B cell (primary cell): ENCODE measurements around the gene EBP. TPM values are rescaled to one million over a fixed set of nuclear protein-coding genes. Genes with fewer than 3 reads are reported as not detected.

Source experiments
- ATAC-seq: fragments of 200-7000 bp; cut with Tn5 transposase; one replicate; pipeline ENCODE4 v1.10.0; 2021; ENCODE audit warnings: low read depth, mild to moderate bottlenecking, moderate number of reproducible peaks, moderate library complexity
- CTCF ChIA-PET: fragments of 350-600 bp; sonication (Branson Sonifier 250); formaldehyde crosslinking; loops from one replicate; lab custom pipeline; 2021; ENCODE audit warnings: antibody characterized with exemption, inconsistent platforms; lab: Charles Lee
- POLR2A ChIA-PET: fragments of 350-600 bp; sonication (Branson Sonifier 250); formaldehyde crosslinking; loops from one replicate; lab custom pipeline; 2021; ENCODE audit warnings: antibody characterized with exemption; lab: Charles Lee
- DNase-seq: peaks from one replicate; pipeline ENCODE4 v3.0.0; 2013
- H2AFZ ChIP-seq: 2 replicates; pipeline ENCODE4 v1.6.1; 2012; ENCODE audit warnings: mild to moderate bottlenecking, low read depth, low read length; ENCODE audit not compliant: insufficient read depth, poor library complexity, severe bottlenecking
- H3K27ac ChIP-seq, 2 donors: 1 replicate in 1 of 2; 2 replicates in 1 of 2; pipeline ENCODE4 v1.5.1; 2012 to 2013; ENCODE audit warnings: low read length in 2 of 2, mild to moderate bottlenecking in 2 of 2, moderate library complexity in 1 of 2
- H3K27me3 ChIP-seq, 4 experiments: fragments of 200-600 bp in 1 of 4; sonication (generic) in 1 of 4; replicated peaks in 1 of 4; 1 replicate in 2 of 4; 2 replicates in 2 of 4; pipeline versions ENCODE4 v1.6.1 to v1.7.0; 2013 to 2016; ENCODE audit warnings: low read length in 3 of 4, mild to moderate bottlenecking in 2 of 4, mixed read lengths in 1 of 4, moderate library complexity in 1 of 4; ENCODE audit not compliant: insufficient read depth in 4 of 4, control insufficient read depth in 3 of 4; ENCODE audit errors: control extremely low read depth in 1 of 4
- H3K36me3 ChIP-seq, 2 experiments: replicated peaks in 1 of 2; 1 replicate in 1 of 2; 2 replicates in 1 of 2; pipeline versions ENCODE4 v1.6.1 to v1.7.1; 2013; ENCODE audit warnings: low read length in 1 of 2; ENCODE audit not compliant: insufficient read depth in 2 of 2, control insufficient read depth in 1 of 2; ENCODE audit errors: control extremely low read depth in 1 of 2, extremely low read depth in 1 of 2
- H3K4me1 ChIP-seq, 2 donors: fragments of 200-600 bp in 1 of 2; sonication (generic) in 1 of 2; 1 replicate in 1 of 2; 2 replicates in 1 of 2; pipeline versions ENCODE4 v1.5.1 to v1.6.1; 2013 to 2017; ENCODE audit warnings: low read length in 2 of 2; ENCODE audit not compliant: control insufficient read depth in 2 of 2, insufficient read depth in 2 of 2
- H3K4me2 ChIP-seq: replicated peaks from 2 replicates; pipeline ENCODE3; 2012; ENCODE audit warnings: mild to moderate bottlenecking, low read depth, low read length; ENCODE audit not compliant: poor library complexity, severe bottlenecking
- H3K4me3 ChIP-seq, 5 experiments: fragments of 200-600 bp in 1 of 5; sonication (generic) in 1 of 5; 1 replicate in 3 of 5; 2 replicates in 2 of 5; pipeline versions ENCODE4 v1.5.1 to v1.7.0; 2011 to 2016; ENCODE audit warnings: low read length in 4 of 5, mild to moderate bottlenecking in 4 of 5, low read depth in 2 of 5, control low read depth in 1 of 5, moderate library complexity in 1 of 5; ENCODE audit not compliant: insufficient read depth in 1 of 5; ENCODE audit errors: control extremely low read depth in 1 of 5, extremely low read depth in 1 of 5
- H3K79me2 ChIP-seq: fragments of 200-600 bp; sonication (generic); one replicate; pipeline ENCODE4 v1.6.0; 2016; ENCODE audit warnings: low read length; ENCODE audit not compliant: control insufficient read depth, insufficient read depth
- H3K9ac ChIP-seq: fragments of 200-600 bp; sonication (generic); 2 replicates; pipeline ENCODE4 v1.6.1; 2017; ENCODE audit warnings: mild to moderate bottlenecking, low read length, moderate library complexity
- H3K9me3 ChIP-seq, 3 donors: one replicate each; pipeline versions ENCODE4 v1.6.1 to v1.7.1; 2013; ENCODE audit warnings: low read length in 2 of 3; ENCODE audit not compliant: control insufficient read depth in 2 of 3, insufficient read depth in 1 of 3; ENCODE audit errors: control extremely low read depth in 1 of 3
- H4K20me1 ChIP-seq: 2 replicates; pipeline ENCODE4 v1.6.0; 2012; ENCODE audit warnings: mild to moderate bottlenecking, low read length; ENCODE audit not compliant: insufficient read depth, control insufficient read depth, poor library complexity, severe bottlenecking
- H3K27ac Mint-ChIP-seq: one replicate; pipeline ENCODE4 v1.8.0; 2021; ENCODE audit warnings: mixed read lengths
- H3K27me3 Mint-ChIP-seq: one replicate; pipeline ENCODE4 v1.8.0; 2021; ENCODE audit warnings: mixed read lengths
- H3K4me1 Mint-ChIP-seq: one replicate; pipeline ENCODE4 v1.8.0; 2021; ENCODE audit warnings: mixed read lengths
- H3K4me3 Mint-ChIP-seq: one replicate; pipeline ENCODE4 v1.8.0; 2021; ENCODE audit warnings: mixed read lengths
- H3K9me3 Mint-ChIP-seq: one replicate; pipeline ENCODE4 v1.8.0; 2022; ENCODE audit warnings: mixed read lengths; ENCODE audit not compliant: insufficient read depth
- CTCF ChIP-seq: fragments of 200-600 bp; IDR thresholded peaks from one replicate; pipeline ENCODE4 v1.8.0; 2022; ENCODE audit warnings: antibody characterized with exemption, mild to moderate bottlenecking
- EZH2 ChIP-seq: IDR thresholded peaks from 2 replicates; pipeline ENCODE4 v1.6.1; 2012; ENCODE audit warnings: borderline replicate concordance, low read depth, mild to moderate bottlenecking, moderate library complexity, low read length; ENCODE audit not compliant: insufficient read depth, poor library complexity, severe bottlenecking
- WGBS: methylation state at CpG from one replicate; pipeline ENCODE4 v1.1.5; 2013; ENCODE audit warnings: missing lambda C conversion rate; ENCODE audit not compliant: insufficient coverage; 5-methylcytosine and 5-hydroxymethylcytosine counted together
- intact Hi-C: fragments of 100-400 bp; cut with micrococcal nuclease; formaldehyde crosslinking; loops from one replicate; pipeline ENCODE4 v1.10.0; 2022
- polyA plus RNA-seq: library from polyadenylated mRNA; depleted of rRNA; stranded (reverse); fragments of >200 nt; gene quantifications from 2 replicates; pipeline ENCODE4 v1.2.3, GENCODE V29; 2012
- total RNA-seq, 2 donors: library from RNA; stranded (reverse); fragments of 120-200 nt in 1 of 2; gene quantifications; 1 replicate in 1 of 2; 2 replicates in 1 of 2; pipeline versions ENCODE4 v1.2.3 to v1.2.4, GENCODE V29; 2013 to 2022

EBP gene
- total and polyA plus RNA-seq, 2 donors (not counting 1 experiment from before 2014, with no cell fraction given) = 27.9 to 60.8 TPM

DNA sequence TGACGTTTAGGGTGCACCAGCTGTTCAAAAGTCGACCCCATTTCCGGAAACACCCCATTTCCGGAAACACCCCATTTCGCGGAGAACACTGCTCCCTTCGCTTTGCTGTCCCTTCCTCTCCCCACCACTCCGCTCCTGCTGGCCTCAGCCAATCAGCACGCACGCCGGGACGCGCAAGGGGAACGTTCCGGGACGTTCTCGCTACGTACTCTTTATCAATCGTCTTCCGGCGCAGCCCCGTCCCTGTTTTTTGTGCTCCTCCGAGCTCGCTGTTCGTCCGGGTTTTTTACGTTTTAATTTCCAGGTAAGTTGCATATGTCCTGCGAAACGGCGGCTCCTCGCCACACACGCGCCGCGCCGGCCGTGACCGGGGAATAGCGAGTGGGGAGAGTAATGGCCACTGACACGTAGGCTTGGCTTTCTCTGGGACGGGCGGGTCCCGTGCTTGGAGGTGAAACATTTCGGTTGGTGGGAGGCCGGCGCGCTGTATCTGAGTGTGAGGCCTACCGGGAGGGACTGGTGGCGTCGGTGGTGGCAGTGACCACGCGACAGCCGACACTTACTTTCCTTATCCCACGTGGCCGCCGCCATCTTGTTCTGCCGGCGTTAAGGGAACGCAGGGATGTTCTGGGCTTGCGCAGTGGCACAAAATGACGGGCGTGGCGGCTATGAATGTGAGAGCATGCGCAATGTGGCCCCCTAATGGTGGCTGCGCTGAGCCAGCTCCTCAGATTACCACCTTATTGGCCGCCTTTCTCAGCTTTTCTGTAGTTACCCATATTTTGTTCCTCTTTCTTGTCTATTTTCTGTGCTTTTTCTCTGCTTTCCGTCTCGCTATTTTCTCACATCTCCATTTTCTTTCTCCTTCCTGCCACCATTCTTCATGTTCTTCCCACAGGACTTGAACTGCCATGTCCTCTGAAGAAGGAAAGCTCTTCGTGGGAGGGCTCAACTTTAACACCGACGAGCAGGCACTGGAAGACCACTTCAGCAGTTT, 53.0 kb downstream of the EBP start, which contains the start of gene RBM3:
Gene RBM3, plus strand, starts transcription at position 215 of the 997 bp plus-strand sequence. Its CDS starts 697 bp downstream, at position 912.
- Histone ChIP-seq H3K79me2 (peaks cover 13% of the 10 kb centered on the region), H3K27ac (peak within 1 kb of the TSS; percentile 98 to 99), H2AFZ (peak within 1 kb of the TSS; percentile 73), H3K4me1 (peaks cover 16 to 22% of the 10 kb centered on the region in 2 donors), H3K4me3 (peak within 1 kb of the TSS; percentile 60 to 88 (median 73)), H3K9me3 (no peaks in the 10 kb centered on the region), H3K36me3 (peaks cover 0 to 45% of the 10 kb centered on the region in 2 experiments), H3K27me3 (no peaks in the 10 kb centered on the region), H3K4me2 (peak within 1 kb of the TSS; percentile 77), H4K20me1 (peaks cover 7% of the 10 kb centered on the region), H3K9ac (peak within 1 kb of the TSS; percentile 93)
- DNase-seq (peak; percentile 94), ATAC-seq (peak; percentile 95)
- TF ChIP-seq CTCF = peak; percentile 43
- no peak for TF ChIP-seq EZH2
- intact Hi-C loops = loop anchor here (1.0 to 10.0 kb wide), 7 partner anchors 23 to 920 kb away; partner anchors contain the start of genes EBP, ELK1, PORCN and TBC1D25
- H3K4me1 Mint-ChIP-seq = peaks cover 21% of the 10 kb centered on the region
- POLR2A ChIA-PET = interaction anchor here (0.5 to 2.8 kb wide), 8 partner anchors 15 to 1431 kb away, joined by 3 to 20 read pairs (median 4); partner anchors contain the start of genes EBP, TBC1D25, USP11 and WAS
- no peaks in the 10 kb centered on the region for H3K9me3 Mint-ChIP-seq
- WGBS = under 1% methylated on average over 45 of the region's 71 CpGs
- CTCF ChIA-PET = interaction anchor here (1.5 kb wide), 1 partner anchor 53 kb away, joined by 3 read pairs; the partner anchor contains the start of gene EBP
- H3K27me3 Mint-ChIP-seq = no peaks in the 10 kb centered on the region
- peak within 1 kb of the TSS; percentile 88 for H3K4me3 Mint-ChIP-seq
- peak within 1 kb of the TSS; percentile 97 for H3K27ac Mint-ChIP-seq
